OCI-LY1 (cell line): Measurements from ENCODE around the gene RPL15.
A peak's percentile ranks its signal among the peaks of the same experiment; 100 is the strongest.

Source experiments
- CTCF ChIP-seq: fragments of 200-600 bp; sonication (generic), shearing (Covaris generic); IDR thresholded peaks from 2 replicates; pipeline ENCODE4 v1.5.1; 2017; ENCODE audit warnings: mild to moderate bottlenecking, antibody characterized with exemption, low read length, moderate library complexity, mixed read lengths
- EZH2 ChIP-seq: fragments of 200-600 bp; sonication (generic), shearing (Covaris generic); IDR thresholded peaks from 2 replicates; pipeline ENCODE4 v1.8.0; 2017; ENCODE audit warnings: borderline replicate concordance, mixed run types, mild to moderate bottlenecking, antibody characterized with exemption, low read length, moderate library complexity, mixed read lengths

DNA sequence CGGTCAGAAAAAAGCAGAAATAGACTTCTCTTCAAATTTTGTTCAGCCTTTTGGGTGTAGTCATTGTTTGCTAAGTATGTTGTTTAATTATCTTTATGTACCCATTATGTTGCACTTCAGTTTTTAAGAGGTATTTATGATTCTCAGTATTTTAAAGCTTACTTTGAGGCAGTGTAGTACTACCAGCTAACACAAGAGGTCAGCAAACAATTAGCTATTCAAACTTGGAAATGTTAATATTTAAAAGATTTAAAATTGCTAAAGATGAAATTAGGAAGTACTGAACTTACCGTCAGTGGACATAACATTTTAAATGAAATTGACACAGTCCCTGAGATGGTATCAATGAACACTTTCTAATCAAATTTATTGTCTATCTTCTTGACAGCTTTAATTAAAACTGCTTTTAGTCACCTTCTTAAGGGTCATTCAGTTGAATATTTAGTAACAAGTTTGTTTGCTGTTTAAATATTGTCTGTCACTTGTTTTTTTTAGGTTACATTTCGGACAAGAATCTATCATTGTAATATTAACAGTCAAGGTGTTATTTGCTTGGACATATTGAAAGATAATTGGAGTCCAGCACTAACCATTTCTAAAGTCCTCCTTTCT, 28.2 kb upstream of the RPL15 start:
- TF ChIP-seq CTCF (peak; percentile 84), EZH2 (no peak)
